ENCODE data around the gene FLCN. TPM values are rescaled to one million over a fixed set of nuclear protein-coding genes. Genes with fewer than 3 reads are reported as not detected.
A peak's percentile ranks its signal among the peaks of the same experiment; 100 is the strongest.

The FLCN gene
- total RNA-seq, 4 donors from 2014 or later: 13.2 to 82.0 (median 61.5) TPM

DNA sequence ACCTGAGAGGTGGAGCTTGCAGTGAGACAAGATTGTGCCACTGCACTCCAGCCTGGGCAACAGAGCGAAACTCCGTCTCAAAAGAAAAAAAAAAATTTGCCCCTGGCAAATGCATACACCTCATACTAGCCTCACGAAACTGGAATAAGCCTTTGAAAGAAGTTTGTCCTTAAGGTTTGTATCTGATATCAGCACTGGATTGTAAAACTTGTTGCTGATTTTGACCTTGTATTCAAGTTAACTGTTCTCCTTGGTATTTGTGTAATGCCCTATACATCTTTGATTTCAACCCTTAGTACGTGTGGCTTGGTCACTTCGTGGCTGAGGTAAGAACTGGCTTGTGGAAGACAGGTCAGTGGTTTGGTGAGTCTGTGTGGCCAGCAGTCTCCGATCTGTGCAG is 6.2 kb upstream of the FLCN start:
- TF ChIP-seq, protein P1, sequence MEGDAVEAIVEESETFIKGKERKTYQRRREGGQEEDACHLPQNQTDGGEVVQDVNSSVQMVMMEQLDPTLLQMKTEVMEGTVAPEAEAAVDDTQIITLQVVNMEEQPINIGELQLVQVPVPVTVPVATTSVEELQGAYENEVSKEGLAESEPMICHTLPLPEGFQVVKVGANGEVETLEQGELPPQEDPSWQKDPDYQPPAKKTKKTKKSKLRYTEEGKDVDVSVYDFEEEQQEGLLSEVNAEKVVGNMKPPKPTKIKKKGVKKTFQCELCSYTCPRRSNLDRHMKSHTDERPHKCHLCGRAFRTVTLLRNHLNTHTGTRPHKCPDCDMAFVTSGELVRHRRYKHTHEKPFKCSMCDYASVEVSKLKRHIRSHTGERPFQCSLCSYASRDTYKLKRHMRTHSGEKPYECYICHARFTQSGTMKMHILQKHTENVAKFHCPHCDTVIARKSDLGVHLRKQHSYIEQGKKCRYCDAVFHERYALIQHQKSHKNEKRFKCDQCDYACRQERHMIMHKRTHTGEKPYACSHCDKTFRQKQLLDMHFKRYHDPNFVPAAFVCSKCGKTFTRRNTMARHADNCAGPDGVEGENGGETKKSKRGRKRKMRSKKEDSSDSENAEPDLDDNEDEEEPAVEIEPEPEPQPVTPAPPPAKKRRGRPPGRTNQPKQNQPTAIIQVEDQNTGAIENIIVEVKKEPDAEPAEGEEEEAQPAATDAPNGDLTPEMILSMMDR (IDR thresholded peaks at IDR 0.05): no peak
- no peak for TF ChIP-seq POLR2A (IDR thresholded peaks at IDR 0.05)
- H3K4me1 ChIP-seq: no peaks in the 10 kb centered on the region
- no peaks in the 10 kb centered on the region for H3K9me3 ChIP-seq
- H3K27me3 ChIP-seq: no peaks in the 10 kb centered on the region
- no peak overlapping the region for H3K27ac ChIP-seq
- intact Hi-C loops (cut with DNase I; ENCODE audit: low total_unique reads): no loop called here
- H3K36me3 ChIP-seq: no peaks in the 10 kb centered on the region
- DNase-seq: no peak
- H3K4me3 ChIP-seq: no peak overlapping the region

DNA sequence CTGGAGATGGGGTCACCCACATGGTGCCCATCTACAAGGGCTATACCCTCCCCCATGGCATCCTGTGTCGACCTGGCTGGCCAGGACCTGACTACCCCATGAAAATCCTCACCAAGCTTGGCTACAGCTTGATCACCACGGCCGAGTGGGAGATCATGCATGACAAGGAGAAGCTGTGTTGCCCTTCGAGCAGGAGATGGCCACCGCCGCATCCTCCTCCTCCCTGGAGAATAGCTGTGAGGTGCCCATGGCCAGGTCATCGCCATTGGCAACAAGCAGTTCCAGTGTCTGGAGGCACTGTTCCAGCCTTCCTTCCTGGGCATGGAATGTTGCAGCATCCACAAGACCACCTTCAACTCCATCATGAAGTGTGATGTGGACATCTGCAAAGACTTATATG is 5.3 kb upstream of the FLCN start:
- no peak for DNase-seq
- Histone ChIP-seq H3K36me3 (no peaks in the 10 kb centered on the region), H3K9me3 (no peaks in the 10 kb centered on the region), H3K4me1 (no peaks in the 10 kb centered on the region), H3K4me3 (no peak overlapping the region), H3K27me3 (no peaks in the 10 kb centered on the region), H3K27ac (no peak overlapping the region)
- no peak for TF ChIP-seq POLR2A (IDR thresholded peaks at IDR 0.05)
- TF ChIP-seq, protein P1 (IDR thresholded peaks at IDR 0.05): no peak
- intact Hi-C loops (cut with DNase I; ENCODE audit: low total_unique reads): no loop called here

DNA sequence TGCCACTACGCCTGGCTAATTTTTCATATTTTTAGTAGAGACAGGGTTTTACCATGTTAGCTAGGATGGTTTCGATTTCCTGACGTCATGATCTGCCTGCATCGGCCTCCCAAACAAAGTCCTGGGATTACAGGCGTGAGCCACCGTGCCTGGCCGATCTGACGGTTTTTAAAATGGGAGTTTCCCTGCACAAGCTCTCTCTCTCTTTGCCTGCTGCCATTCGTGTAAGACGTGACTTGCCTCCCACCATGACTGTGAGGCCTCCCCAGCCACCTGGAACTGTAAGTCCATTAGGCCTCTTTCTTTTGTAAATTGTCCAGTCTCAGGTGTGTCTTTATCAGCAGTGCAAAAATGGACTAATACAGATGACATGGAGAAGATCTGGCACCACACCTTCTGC is 4.7 kb upstream of the FLCN start:
- H3K4me1 ChIP-seq: no peaks in the 10 kb centered on the region
- no peak overlapping the region for H3K27ac ChIP-seq
- H3K36me3 ChIP-seq: no peaks in the 10 kb centered on the region
- intact Hi-C loops (cut with DNase I; ENCODE audit: low total_unique reads): no loop called here
- TF ChIP-seq, protein P1 (IDR thresholded peaks at IDR 0.05): no peak
- TF ChIP-seq POLR2A (IDR thresholded peaks at IDR 0.05): no peak
- H3K4me3 ChIP-seq: no peak overlapping the region
- H3K9me3 ChIP-seq: no peaks in the 10 kb centered on the region
- H3K27me3 ChIP-seq: no peaks in the 10 kb centered on the region
- DNase-seq: no peak

DNA sequence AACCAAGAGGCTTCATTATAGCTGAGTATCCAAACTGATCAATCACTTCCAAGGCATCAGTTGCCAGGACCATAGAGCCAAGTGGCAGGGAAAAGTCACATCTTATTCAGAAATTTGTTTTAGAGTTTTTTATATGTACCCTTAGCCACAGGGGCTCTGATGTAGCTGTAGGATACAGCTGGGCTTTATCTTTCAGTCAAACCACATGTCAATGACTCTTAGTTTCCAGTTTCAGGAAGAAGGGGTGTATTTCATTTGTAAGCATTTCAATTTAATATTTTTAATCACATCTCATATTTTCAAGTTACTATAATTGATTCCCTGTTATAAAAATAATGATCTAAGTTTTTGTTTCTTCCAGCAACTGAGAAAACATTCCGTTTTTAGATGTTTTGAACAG is 2.9 kb upstream of the FLCN start:
- Histone ChIP-seq H3K36me3 (no peaks in the 10 kb centered on the region), H3K9me3 (no peaks in the 10 kb centered on the region), H3K27ac (no peak overlapping the region), H3K4me1 (peaks cover 0 to 4% of the 10 kb centered on the region in 2 donors), H3K4me3 (no peak overlapping the region), H3K27me3 (no peaks in the 10 kb centered on the region)
- no peak for DNase-seq
- intact Hi-C loops (cut with DNase I; ENCODE audit: low total_unique reads): no loop called here
- TF ChIP-seq, protein P1 (IDR thresholded peaks at IDR 0.05): no peak
- no peak for TF ChIP-seq POLR2A (IDR thresholded peaks at IDR 0.05)

DNA sequence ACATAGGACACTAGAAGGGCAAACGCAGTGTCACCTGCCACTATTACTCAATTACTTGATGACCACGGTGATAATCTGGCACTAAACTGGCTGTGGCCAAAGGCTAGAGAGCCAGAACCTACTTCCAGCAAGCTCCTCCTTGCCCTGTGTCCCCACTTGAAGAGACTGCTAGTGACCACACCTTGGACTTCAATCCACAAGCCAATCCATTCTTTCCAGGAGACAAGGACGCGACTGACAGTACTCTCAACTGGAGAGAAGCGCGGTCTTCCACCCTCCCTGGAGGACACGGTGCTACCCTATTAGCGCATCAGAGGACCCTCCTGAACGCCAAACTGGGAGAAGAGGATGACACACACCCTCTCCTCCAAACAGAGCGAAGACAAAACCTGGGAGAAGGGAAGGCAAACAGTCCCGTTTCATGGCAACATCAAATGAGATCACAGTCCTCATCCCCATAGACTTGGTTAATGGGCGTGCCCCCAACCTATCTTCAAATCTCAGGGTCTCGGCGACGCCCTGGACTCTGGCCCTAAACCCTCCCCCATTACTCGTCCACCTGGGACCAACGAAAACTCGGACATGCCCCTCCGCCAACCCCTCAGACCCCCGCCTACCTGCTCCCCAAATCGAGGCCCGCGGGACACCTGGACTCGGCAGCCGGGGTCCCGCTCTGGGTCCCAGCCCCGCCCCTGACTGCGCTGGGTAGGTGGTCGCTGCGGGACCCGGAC is 508 bp downstream of the FLCN start:
- peak in 1 of 2 donors; percentile 32 for DNase-seq
- Histone ChIP-seq H3K9me3 (no peaks in the 10 kb centered on the region), H3K27me3 (no peaks in the 10 kb centered on the region), H3K4me3 (peak overlapping the region; percentile 100), H3K4me1 (peaks cover 0 to 4% of the 10 kb centered on the region in 2 donors), H3K36me3 (no peaks in the 10 kb centered on the region), H3K27ac (peak overlapping the region; percentile 96 to 97)
- TF ChIP-seq POLR2A (IDR thresholded peaks at IDR 0.05): no peak
- TF ChIP-seq, protein P1 (IDR thresholded peaks at IDR 0.05): no peak
- intact Hi-C loops (cut with DNase I; ENCODE audit: low total_unique reads): no loop called here

Data from uterus (tissue), 4 donors.